ENCODE measurements around the gene RBCK1.
"Not testable (repeated sequence)": the region's sequence is repeated elsewhere in the genome, so short reads cannot be mapped to it uniquely, and the experiment has no call there.

The RBCK1 gene

GRCh38 chr20:437787-438486, 29.8 kb downstream of the RBCK1 start:
- DNase-seq (ENCODE audit: low spot score) = no peak

DNA sequence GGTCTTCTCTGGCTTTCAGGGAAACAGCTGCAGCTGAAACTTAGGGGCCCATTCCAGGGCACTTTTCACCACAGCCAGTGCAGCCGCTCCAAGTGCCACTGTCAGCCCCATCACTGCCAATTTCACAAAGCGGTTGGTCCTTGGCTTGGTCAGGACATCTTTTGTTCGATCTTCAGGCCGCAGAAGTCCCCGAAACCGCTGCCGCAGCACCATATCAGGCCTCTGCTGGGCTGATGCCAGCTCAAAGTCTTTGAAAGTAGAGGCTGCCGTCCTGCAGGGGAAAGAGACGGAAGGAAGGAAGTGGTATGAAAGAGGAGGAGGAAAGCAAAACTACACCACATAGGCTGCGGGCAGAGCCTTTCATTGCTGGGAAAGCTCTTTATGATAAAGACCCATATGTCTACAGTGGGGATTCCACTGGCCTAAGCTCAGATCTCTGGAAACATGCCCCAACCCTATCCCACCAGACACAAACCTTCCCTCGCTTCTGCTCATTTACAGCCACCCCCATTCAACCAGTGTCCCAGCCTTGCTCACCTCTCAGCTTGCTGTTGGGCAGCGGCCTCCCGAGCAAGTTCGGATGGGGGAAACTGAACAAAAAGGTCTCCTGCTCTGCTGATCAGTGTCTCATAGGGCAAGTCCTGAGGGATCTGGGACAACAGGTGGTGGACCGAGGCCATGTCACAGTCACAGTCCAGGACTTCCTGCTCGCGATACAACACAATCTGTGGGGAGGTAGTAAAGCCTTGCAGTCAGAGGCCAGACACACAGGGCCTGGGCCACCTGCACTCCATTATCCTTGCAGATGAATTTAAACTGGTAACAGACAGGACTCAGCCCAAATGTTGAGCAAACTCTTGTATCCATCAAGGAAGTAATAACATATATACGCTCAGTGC, 30.7 kb downstream of the RBCK1 start:
- DNase-seq (ENCODE audit: low spot score) = no peak

DNA sequence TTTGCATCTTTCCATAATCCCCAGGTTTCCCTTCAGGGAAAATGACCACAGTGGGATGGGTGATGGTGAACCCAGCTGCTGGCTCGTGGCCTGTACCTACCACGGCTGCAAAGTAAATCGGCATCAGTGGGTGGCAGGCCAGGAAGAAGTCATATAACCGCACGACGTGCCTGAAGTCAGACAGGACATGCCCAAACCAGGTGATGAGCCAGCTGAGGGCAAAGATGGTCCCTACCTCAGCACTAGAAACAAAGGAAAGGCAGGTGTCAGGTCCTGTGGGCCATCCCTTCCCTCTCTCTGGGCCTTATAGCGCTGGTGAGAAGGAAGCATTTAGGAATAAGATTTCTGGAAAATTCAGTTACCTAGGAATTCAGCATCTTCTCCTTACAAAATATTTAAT, 32.0 kb downstream of the RBCK1 start:
- no peak for DNase-seq (ENCODE audit: low spot score)

- no peak for DNase-seq (ENCODE audit: low spot score)
Measured at GRCh38 chr20:440636-441035, 32.5 kb downstream of the RBCK1 start.

- no peak for DNase-seq (ENCODE audit: low spot score)
Measured at GRCh38 chr20:443223-443775, 35.2 kb downstream of the RBCK1 start.

DNA sequence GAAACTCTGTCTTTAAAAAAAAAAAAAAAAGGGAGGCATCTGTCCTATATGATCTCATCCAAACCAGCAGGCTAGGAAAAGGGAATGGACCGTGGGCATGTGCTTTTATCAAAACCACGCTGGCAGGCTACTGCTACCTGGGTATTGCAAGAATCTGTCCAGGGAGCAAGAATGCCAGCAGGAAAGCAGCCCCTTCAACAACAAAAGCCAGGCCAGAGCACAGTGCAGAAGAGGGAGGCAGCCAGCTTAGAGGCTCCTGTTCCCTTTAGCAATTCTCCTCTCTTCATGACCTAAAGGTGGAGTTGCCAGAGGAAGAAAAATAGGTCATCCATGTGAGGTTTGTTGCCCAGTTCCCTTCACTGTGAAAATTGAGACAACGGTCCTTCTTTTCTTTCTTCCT, 36.0 kb downstream of the RBCK1 start:
- no peak for DNase-seq (ENCODE audit: low spot score)

GRCh38 chr20:444862-445426, 36.8 kb downstream of the RBCK1 start:
- DNase-seq (ENCODE audit: low spot score) = no peak

GRCh38 chr20:445514-446336, 37.6 kb downstream of the RBCK1 start:
- DNase-seq (ENCODE audit: low spot score) = no peak

- DNase-seq (ENCODE audit: low spot score) = not testable (repeated sequence)
Measured at GRCh38 chr20:452021-452420, 43.9 kb downstream of the RBCK1 start.

- DNase-seq (ENCODE audit: low spot score) = no peak
Measured at GRCh38 chr20:454951-455350, 46.9 kb downstream of the RBCK1 start.

GRCh38 chr20:458776-459175, 50.7 kb downstream of the RBCK1 start:
- no peak for DNase-seq (ENCODE audit: low spot score)

DNA sequence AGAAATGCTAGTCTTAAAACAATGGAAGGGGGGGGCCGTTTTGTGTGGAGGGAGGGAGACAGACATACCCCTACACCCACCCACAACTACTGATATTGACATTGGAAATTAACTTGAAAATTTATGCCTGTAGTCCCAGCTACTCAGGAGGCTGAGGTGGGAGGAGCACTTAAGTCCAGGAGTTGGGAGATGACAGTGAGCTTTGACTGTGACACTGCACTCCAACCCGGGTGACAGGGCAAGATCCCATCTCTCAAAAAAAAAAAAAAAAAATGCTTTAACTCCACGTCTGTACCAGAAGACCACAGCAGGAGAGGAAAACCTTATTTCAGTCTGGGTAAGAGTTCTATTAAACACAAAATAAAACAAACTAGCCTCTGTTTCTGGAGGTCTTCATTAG, 52.1 kb downstream of the RBCK1 start:
- no peak for DNase-seq (ENCODE audit: low spot score)

DNA sequence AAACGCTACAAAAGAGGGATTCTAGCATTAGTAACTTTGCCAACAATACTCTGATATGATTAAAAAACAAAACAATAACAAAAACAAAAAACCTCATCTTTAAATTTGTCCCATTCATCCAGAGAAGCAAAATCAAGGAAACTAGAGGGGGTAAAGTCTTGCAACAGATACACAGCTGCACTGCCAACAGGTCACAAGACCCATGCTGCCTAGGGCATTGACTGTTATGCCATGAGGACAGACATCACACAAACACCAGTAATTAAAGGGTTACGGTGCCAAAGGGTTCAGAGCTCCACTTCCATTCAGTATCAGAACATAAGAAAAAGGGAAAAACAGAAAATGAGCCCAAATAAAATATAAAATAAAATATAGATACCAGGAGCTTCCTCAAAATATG, 52.6 kb downstream of the RBCK1 start:
- DNase-seq (ENCODE audit: low spot score) = peak; percentile 43

GRCh38 chr20:461254-462198, 53.4 kb downstream of the RBCK1 start:
- DNase-seq (ENCODE audit: low spot score) = peak; percentile 78

GRCh38 chr20:462199-462991, 54.3 kb downstream of the RBCK1 start, which contains the start of gene TBC1D20:
Gene TBC1D20, minus strand, starts transcription at chr20:462533. Its CDS starts 128 bp downstream, at chr20:462405.
- DNase-seq (ENCODE audit: low spot score) = peak; percentile 97

- no peak for DNase-seq (ENCODE audit: low spot score)
Measured at GRCh38 chr20:467755-468154, 59.7 kb downstream of the RBCK1 start.

- DNase-seq (ENCODE audit: low spot score) = no peak
Measured at GRCh38 chr20:469746-470490, 61.8 kb downstream of the RBCK1 start.

GRCh38 chr20:472137-472846, 64.2 kb downstream of the RBCK1 start:
- no peak for DNase-seq (ENCODE audit: low spot score)

Measured in AG08396 (cell line).